Stimulated activated effector memory CD8-positive, alpha-beta T cell treated with anti-CD3 and anti-CD28 coated beads, Interleukin-12 subunit alpha, Interleukin-12 subunit beta, amount 100 ng/mL, for 72 hours (primary cell): Measurements from ENCODE around the gene DAB2IP.
A peak's percentile ranks its signal among the peaks of the same experiment; 100 is the strongest.

Experiments
- ATAC-seq: fragments of 150-1000 bp; cut with Tn5 transposase; 2 replicates; pipeline ENCODE4 v1.10.0; 2021
- DNase-seq, 2 donors: peaks; one replicate each; pipeline ENCODE4 v3.0.0; 2021 to 2022; ENCODE audit warnings: low spot score in 2 of 2
- H3K27ac Mint-ChIP-seq: one replicate; pipeline ENCODE4 v1.8.0; 2022; ENCODE audit warnings: mild to moderate bottlenecking, mixed read lengths
- H3K36me3 Mint-ChIP-seq: one replicate; pipeline ENCODE4 v1.8.0; 2022; ENCODE audit warnings: mild to moderate bottlenecking, mixed read lengths
- H3K4me1 Mint-ChIP-seq: one replicate; pipeline ENCODE4 v1.8.0; 2022; ENCODE audit warnings: mixed read lengths
- H3K4me3 Mint-ChIP-seq: one replicate; pipeline ENCODE4 v1.8.0; 2022; ENCODE audit warnings: mild to moderate bottlenecking, mixed read lengths
- H3K9me3 Mint-ChIP-seq: one replicate; pipeline ENCODE4 v1.8.0; 2022; ENCODE audit warnings: mixed read lengths

Gene DAB2IP

GRCh38 chr9:121718501-121718900 is 67.1 kb downstream of the DAB2IP start:
- ATAC-seq (no peak), DNase-seq (no peak)
- Mint-ChIP-seq H3K4me1 (no peaks in the 10 kb centered on the region), H3K9me3 (no peaks in the 10 kb centered on the region), H3K36me3 (no peaks in the 10 kb centered on the region), H3K4me3 (no peak overlapping the region), H3K27ac (no peak overlapping the region)

- no peak overlapping the region for H3K27ac Mint-ChIP-seq
Observed at GRCh38 chr9:121720311-121721057, 69.0 kb downstream of the DAB2IP start.

GRCh38 chr9:121721058-121721350 is 69.6 kb downstream of the DAB2IP start:
- ATAC-seq (no peak), DNase-seq (no peak)
- Mint-ChIP-seq H3K36me3 (no peaks in the 10 kb centered on the region), H3K27ac (no peak overlapping the region), H3K9me3 (no peaks in the 10 kb centered on the region), H3K4me1 (peaks cover 9% of the 10 kb centered on the region), H3K4me3 (no peak overlapping the region)

More at GRCh38 chr9:121720311-121721057, 69.0 kb downstream of the DAB2IP start:
- no peak for DNase-seq
- Mint-ChIP-seq H3K4me3 (no peak overlapping the region), H3K36me3 (no peaks in the 10 kb centered on the region), H3K4me1 (peaks cover 6% of the 10 kb centered on the region), H3K9me3 (no peaks in the 10 kb centered on the region)
- no peak for ATAC-seq

GRCh38 chr9:121721770-121722169 is 70.3 kb downstream of the DAB2IP start:
- H3K4me1 Mint-ChIP-seq, result peaks cover 9% of the 10 kb centered on the region
- H3K27ac Mint-ChIP-seq, result no peak overlapping the region
- H3K4me3 Mint-ChIP-seq, result no peak overlapping the region
- H3K36me3 Mint-ChIP-seq, result no peaks in the 10 kb centered on the region
- H3K9me3 Mint-ChIP-seq, result no peaks in the 10 kb centered on the region
- no peak for DNase-seq
- ATAC-seq, result no peak

- DNase-seq (no peak), ATAC-seq (no peak)
- H3K27ac Mint-ChIP-seq, result no peak overlapping the region
- peaks cover 15% of the 10 kb centered on the region for H3K4me1 Mint-ChIP-seq
- H3K4me3 Mint-ChIP-seq, result no peak overlapping the region
- no peaks in the 10 kb centered on the region for H3K9me3 Mint-ChIP-seq
- H3K36me3 Mint-ChIP-seq, result no peaks in the 10 kb centered on the region
Observed at GRCh38 chr9:121725008-121725775, 73.8 kb downstream of the DAB2IP start.

GRCh38 chr9:121727295-121728020 is 76.0 kb downstream of the DAB2IP start:
- ATAC-seq (no peak), DNase-seq (no peak)
- no peak overlapping the region for H3K4me3 Mint-ChIP-seq
- H3K27ac Mint-ChIP-seq, result no peak overlapping the region
- no peaks in the 10 kb centered on the region for H3K9me3 Mint-ChIP-seq
- no peaks in the 10 kb centered on the region for H3K36me3 Mint-ChIP-seq
- H3K4me1 Mint-ChIP-seq, result peaks cover 35% of the 10 kb centered on the region

GRCh38 chr9:121728916-121729315 is 77.5 kb downstream of the DAB2IP start:
- Mint-ChIP-seq H3K4me1 (peaks cover 49% of the 10 kb centered on the region), H3K9me3 (no peaks in the 10 kb centered on the region), H3K36me3 (no peaks in the 10 kb centered on the region), H3K4me3 (no peak overlapping the region), H3K27ac (no peak overlapping the region)
- no peak for DNase-seq
- ATAC-seq, result no peak

- ATAC-seq (no peak), DNase-seq (no peak)
- Mint-ChIP-seq H3K4me1 (peaks cover 53% of the 10 kb centered on the region), H3K27ac (no peak overlapping the region), H3K36me3 (no peaks in the 10 kb centered on the region), H3K4me3 (no peak overlapping the region), H3K9me3 (no peaks in the 10 kb centered on the region)
Observed at GRCh38 chr9:121729769-121730562, 78.5 kb downstream of the DAB2IP start.

- H3K27ac Mint-ChIP-seq, result peak overlapping the region; percentile 81
Observed at GRCh38 chr9:121731090-121731489, 79.7 kb downstream of the DAB2IP start.

GRCh38 chr9:121731919-121732318 is 80.5 kb downstream of the DAB2IP start:
- H3K4me3 Mint-ChIP-seq, result peak overlapping the region; percentile 17
- DNase-seq, result no peak
- no peak for ATAC-seq
- H3K9me3 Mint-ChIP-seq, result no peaks in the 10 kb centered on the region
- H3K4me1 Mint-ChIP-seq, result peaks cover 61% of the 10 kb centered on the region
- H3K27ac Mint-ChIP-seq, result peak overlapping the region; percentile 81
- H3K36me3 Mint-ChIP-seq, result no peaks in the 10 kb centered on the region

More at GRCh38 chr9:121731090-121731489, 79.7 kb downstream of the DAB2IP start:
- no peak for DNase-seq
- ATAC-seq, result no peak
- no peaks in the 10 kb centered on the region for H3K36me3 Mint-ChIP-seq
- H3K4me1 Mint-ChIP-seq, result peaks cover 60% of the 10 kb centered on the region
- no peak overlapping the region for H3K4me3 Mint-ChIP-seq
- H3K9me3 Mint-ChIP-seq, result no peaks in the 10 kb centered on the region

GRCh38 chr9:121732389-121732788 is 81.0 kb downstream of the DAB2IP start:
- ATAC-seq (peak; percentile 44), DNase-seq (no peak)
- H3K36me3 Mint-ChIP-seq, result no peaks in the 10 kb centered on the region
- peak overlapping the region; percentile 81 for H3K27ac Mint-ChIP-seq
- peak overlapping the region; percentile 17 for H3K4me3 Mint-ChIP-seq
- H3K9me3 Mint-ChIP-seq, result no peaks in the 10 kb centered on the region
- peaks cover 61% of the 10 kb centered on the region for H3K4me1 Mint-ChIP-seq

- H3K4me3 Mint-ChIP-seq, result peak overlapping the region; percentile 17
- no peaks in the 10 kb centered on the region for H3K36me3 Mint-ChIP-seq
- H3K9me3 Mint-ChIP-seq, result no peaks in the 10 kb centered on the region
- peak overlapping the region; percentile 81 for H3K27ac Mint-ChIP-seq
- peaks cover 61% of the 10 kb centered on the region for H3K4me1 Mint-ChIP-seq
- no peak for DNase-seq
- peak; percentile 79 for ATAC-seq
Observed at GRCh38 chr9:121732886-121733285, 81.5 kb downstream of the DAB2IP start.

GRCh38 chr9:121734465-121734864 is 83.0 kb downstream of the DAB2IP start:
- peaks cover 66% of the 10 kb centered on the region for H3K4me1 Mint-ChIP-seq
- no peak for DNase-seq

GRCh38 chr9:121735065-121735792 is 83.8 kb downstream of the DAB2IP start:
- H3K36me3 Mint-ChIP-seq, result no peaks in the 10 kb centered on the region
- no peaks in the 10 kb centered on the region for H3K9me3 Mint-ChIP-seq
- no peak overlapping the region for H3K27ac Mint-ChIP-seq
- ATAC-seq (peak; percentile 72), DNase-seq (peak in 1 of 2 donors; percentile 66)
- no peak overlapping the region for H3K4me3 Mint-ChIP-seq
- peaks cover 71% of the 10 kb centered on the region for H3K4me1 Mint-ChIP-seq

More at GRCh38 chr9:121734465-121734864, 83.0 kb downstream of the DAB2IP start:
- H3K36me3 Mint-ChIP-seq, result no peaks in the 10 kb centered on the region
- H3K4me3 Mint-ChIP-seq, result no peak overlapping the region
- ATAC-seq, result no peak
- H3K9me3 Mint-ChIP-seq, result no peaks in the 10 kb centered on the region
- no peak overlapping the region for H3K27ac Mint-ChIP-seq
